GM13976 (cell line): Measurements from ENCODE around the gene KRT71.

ENCODE experiments used
- DNase-seq: peaks from one replicate; pipeline ENCODE4 v3.0.0; 2012; ENCODE audit warnings: low spot score
- in situ Hi-C: fragments of 300-500 bp; cut with MboI; formaldehyde crosslinking; loops from one replicate; pipeline ENCODE4 v1.12.0; 2022; ENCODE audit warnings: low sequenced_read_pairs, mixed read lengths, inconsistent platforms; ENCODE audit not compliant: unreplicated experiment
- TF ChIP-seq, protein P1 (sequence below): IDR thresholded peaks from 2 replicates; pipeline ENCODE4 v1.5.1; 2012; ENCODE audit warnings: borderline replicate concordance, mild to moderate bottlenecking; ENCODE audit not compliant: insufficient read depth; ENCODE audit errors: extremely low read depth, missing control alignments, control extremely low read depth

The KRT71 gene

DNA sequence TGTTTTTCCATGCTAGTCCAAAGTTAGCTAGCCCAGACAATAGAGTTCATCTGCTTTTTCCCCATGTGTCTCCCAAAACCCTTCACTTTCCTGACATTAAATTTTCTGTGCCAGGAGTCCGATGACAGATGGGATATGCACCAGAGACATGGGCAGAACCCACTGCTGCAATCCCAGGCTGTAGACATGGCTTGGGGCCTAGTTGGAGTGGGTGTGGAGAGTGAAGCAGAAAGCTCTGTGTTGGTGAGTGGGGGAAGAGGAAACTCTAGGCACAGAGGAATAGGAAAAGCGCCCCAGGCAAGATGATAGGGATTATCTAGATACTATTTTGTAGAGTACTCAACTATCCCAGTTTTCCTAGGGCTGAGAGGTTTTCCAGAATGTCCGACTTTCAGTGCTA is 25.5 kb upstream of the KRT71 start:
- TF ChIP-seq, protein P1, sequence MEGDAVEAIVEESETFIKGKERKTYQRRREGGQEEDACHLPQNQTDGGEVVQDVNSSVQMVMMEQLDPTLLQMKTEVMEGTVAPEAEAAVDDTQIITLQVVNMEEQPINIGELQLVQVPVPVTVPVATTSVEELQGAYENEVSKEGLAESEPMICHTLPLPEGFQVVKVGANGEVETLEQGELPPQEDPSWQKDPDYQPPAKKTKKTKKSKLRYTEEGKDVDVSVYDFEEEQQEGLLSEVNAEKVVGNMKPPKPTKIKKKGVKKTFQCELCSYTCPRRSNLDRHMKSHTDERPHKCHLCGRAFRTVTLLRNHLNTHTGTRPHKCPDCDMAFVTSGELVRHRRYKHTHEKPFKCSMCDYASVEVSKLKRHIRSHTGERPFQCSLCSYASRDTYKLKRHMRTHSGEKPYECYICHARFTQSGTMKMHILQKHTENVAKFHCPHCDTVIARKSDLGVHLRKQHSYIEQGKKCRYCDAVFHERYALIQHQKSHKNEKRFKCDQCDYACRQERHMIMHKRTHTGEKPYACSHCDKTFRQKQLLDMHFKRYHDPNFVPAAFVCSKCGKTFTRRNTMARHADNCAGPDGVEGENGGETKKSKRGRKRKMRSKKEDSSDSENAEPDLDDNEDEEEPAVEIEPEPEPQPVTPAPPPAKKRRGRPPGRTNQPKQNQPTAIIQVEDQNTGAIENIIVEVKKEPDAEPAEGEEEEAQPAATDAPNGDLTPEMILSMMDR: no peak
- DNase-seq: no peak
- in situ Hi-C loops: no loop called here

DNA sequence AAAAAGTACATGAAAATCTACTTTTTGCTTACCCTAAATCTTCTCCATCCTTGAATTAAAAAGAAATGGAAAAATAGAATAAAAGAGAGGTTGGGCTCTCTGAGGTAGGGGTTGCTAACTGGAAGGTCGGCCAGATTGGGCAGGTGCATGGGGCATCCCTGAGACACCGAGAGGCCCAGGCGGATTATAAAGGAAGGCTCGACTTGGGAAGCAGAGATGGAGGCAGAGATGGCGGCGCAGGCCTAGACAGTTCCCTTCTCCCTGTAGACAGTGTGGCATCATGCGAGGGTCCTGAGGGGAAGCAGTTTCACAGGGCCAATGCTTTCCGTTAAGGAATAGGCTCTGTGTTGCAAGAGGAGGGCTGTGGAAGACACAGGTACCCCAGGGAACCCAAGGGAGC is 24.4 kb upstream of the KRT71 start:
- no peak for DNase-seq
- TF ChIP-seq, protein P1: no peak
- in situ Hi-C loops: no loop called here

DNA sequence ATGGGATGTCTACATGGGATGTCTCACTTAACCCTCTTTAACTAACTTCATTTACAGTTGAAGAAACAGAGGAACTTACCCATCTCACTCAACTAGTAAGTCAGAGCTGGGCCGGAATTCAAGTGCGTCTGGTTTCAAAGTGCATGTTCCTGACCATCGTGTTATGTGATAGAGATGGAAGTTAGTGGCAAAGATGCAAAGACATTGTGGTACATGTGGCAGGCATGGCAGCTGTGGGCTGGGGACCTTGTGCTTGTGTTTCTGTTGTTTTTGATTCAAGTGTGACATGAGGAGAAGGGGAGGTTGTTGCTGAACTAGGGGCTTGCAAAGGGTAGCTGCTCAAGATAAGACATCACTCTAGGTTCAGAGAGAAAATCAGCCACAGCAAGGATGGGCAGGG is 23.0 kb upstream of the KRT71 start:
- in situ Hi-C loops: no loop called here

DNA sequence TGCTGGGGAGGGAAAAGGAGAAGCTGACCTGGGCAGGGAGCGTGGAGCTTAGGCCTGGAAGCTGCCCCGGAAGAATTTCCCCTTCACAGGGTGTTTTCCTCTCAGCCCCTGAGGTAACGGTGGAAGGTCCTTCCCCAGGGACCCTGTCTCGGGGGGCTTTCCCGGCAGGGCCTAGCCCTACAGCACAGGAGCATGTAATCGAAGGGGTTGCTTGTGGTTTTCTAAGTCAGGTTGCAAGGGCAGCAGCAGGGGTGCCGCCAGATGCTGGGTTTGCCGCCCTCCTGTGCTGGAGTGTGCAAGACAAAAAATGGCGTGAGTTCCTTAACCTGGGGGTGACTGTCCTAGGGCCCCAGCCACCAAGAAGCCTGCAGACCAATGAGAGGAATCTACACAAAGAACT is 22.3 kb upstream of the KRT71 start:
- in situ Hi-C loops: no loop called here

More for the DNA sequence above, 23.0 kb upstream of the KRT71 start:
- TF ChIP-seq, protein P1: no peak
- no peak for DNase-seq

DNA sequence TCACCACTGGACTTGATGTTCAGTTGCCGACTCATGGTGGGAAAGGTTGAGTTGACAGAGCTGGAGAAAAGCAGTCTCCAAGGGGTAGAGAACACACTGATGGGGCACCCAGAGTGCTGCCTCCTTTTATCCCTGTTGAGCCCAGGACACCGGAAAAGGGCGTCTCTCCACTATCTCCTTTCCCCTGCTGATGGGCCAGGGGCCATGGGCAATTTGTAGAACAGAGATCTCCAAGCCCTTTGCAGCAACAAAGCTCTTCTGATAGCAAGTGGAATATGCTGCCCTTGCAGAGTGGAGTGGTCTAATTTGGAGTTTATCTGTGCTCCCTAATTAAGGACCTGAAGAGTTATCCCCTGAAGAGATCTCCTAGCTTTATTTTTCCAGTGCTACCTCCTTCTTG is 20.8 kb upstream of the KRT71 start, which contains the start of gene KRT74:
Gene KRT74, minus strand, starts transcription at position 101 of the 400 bp plus-strand sequence. Its CDS starts 66 bp downstream, at position 35.
- DNase-seq: no peak
- in situ Hi-C loops: no loop called here
- TF ChIP-seq, protein P1: no peak

More for the DNA sequence above, 22.3 kb upstream of the KRT71 start:
- TF ChIP-seq, protein P1: no peak
- DNase-seq: no peak

DNA sequence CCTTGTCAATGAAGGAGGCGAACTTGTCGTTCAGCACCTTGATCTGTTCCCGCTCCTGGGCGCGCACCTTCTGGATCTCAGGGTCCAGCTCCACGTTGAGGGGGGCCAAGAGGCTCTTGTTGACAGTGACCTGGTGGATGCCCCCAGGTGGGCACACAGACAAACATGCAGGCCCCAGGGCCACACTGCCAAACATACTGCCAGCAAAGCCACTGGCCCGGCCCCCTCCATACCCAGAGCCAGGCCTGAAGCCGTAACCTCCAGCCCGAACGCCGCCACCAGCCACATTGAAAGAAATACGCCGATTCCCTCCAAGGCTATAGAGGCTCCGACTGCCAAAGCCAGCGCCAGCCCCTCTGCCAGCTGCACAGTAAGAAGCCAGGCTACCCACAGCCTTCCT is 20.4 kb upstream of the KRT71 start:
- in situ Hi-C loops: no loop called here
- no peak for DNase-seq
- TF ChIP-seq, protein P1: no peak

DNA sequence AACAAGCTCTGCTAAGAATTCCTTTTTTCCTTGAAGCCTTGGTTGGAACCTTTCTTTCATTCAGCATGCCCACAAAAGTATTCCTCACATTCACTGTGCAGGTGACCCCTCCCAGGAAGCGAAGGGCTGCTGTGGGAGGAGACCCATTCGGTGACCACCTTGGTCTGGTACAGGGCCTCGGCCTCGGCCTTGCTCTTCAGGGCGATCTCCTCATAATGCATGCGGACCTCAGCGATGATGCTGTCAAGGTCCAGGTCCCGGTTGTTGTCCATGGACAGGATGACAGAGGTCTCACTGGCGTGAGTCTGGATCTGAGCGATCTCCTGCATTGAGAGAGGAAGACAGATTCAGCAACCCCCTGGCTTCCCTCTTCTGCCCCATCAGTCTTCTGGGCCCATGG is 17.6 kb upstream of the KRT71 start:
- TF ChIP-seq, protein P1: no peak
- DNase-seq: no peak
- in situ Hi-C loops: no loop called here
